Measurements from ENCODE around the gene NIF3L1.

DNA sequence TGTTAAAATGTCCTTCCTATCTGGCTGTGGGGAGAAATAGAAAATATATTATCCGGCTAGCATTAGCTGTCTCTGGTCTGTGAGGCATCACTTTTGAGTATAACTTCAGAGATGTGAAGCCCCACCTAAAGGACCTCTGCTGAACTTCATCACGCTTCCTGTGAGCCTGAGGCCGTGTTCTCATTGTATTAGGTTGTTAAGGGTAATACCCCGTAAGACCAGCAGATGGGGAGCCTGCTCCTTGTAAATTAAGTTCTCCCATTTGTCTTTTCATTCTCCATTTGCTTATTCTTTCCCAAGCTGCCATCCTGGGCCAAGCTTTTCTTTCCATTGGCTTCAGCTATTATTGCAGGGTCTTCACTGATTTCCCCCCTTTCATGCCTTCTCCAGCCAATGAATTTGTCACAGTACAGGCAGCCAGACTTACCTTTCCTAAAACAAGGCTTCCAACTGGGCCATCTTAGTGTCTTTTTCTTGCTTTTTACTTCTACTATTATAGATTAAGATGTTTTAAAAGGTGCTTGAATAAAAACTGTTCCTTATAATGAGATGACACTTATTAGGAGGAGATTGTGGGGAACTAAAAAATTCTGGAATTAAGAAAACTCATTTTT lies 12.4 kb downstream of the NIF3L1 start:
- TF ChIP-seq, protein P1, sequence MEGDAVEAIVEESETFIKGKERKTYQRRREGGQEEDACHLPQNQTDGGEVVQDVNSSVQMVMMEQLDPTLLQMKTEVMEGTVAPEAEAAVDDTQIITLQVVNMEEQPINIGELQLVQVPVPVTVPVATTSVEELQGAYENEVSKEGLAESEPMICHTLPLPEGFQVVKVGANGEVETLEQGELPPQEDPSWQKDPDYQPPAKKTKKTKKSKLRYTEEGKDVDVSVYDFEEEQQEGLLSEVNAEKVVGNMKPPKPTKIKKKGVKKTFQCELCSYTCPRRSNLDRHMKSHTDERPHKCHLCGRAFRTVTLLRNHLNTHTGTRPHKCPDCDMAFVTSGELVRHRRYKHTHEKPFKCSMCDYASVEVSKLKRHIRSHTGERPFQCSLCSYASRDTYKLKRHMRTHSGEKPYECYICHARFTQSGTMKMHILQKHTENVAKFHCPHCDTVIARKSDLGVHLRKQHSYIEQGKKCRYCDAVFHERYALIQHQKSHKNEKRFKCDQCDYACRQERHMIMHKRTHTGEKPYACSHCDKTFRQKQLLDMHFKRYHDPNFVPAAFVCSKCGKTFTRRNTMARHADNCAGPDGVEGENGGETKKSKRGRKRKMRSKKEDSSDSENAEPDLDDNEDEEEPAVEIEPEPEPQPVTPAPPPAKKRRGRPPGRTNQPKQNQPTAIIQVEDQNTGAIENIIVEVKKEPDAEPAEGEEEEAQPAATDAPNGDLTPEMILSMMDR (IDR thresholded peaks at IDR 0.05) = peak; percentile 72
- no peak for TF ChIP-seq EZH2 (IDR thresholded peaks at IDR 0.05)
